HCT116 (cell line): ENCODE results near the gene KLHL35. TPM values are rescaled to one million over a fixed set of nuclear protein-coding genes. Genes with fewer than 3 reads are reported as not detected.

ENCODE experiments used
- ATAC-seq: fragments of 200-7000 bp; cut with Tn5 transposase; 2 replicates; pipeline ENCODE4 v1.9.1; 2020; ENCODE audit warnings: mild to moderate bottlenecking, moderate library complexity
- BruUV-seq: library from RNA; stranded (reverse); fragments of 400-500 nt; replicated peaks from 2 replicates; lab custom pipeline; 2021; lab: Mats Ljungman, UMichigan
- CTCF ChIA-PET: fragments of 300-600 bp; sonication (Branson Sonifier 250); formaldehyde crosslinking; loops from one replicate; lab custom pipeline; 2021; ENCODE audit warnings: antibody characterized with exemption; lab: Charles Lee
- POLR2A ChIA-PET: fragments of 300-600, 350-600 bp; sonication (Branson Sonifier 250); formaldehyde crosslinking; loops from one replicate; lab custom pipeline; 2021; ENCODE audit warnings: antibody characterized with exemption; lab: Charles Lee
- RAD21 ChIA-PET, 2 experiments: fragments of 300-600 bp; sonication (Branson Sonifier 250); formaldehyde crosslinking; loops; one replicate each; lab custom pipeline; 2023; ENCODE audit warnings: low total read pairs in 2 of 2; ENCODE audit not compliant: uncharacterized antibody in 2 of 2, unreplicated experiment in 2 of 2, low non-redundant PET in 1 of 2; lab: Charles Lee
- DNase-seq: peaks from one replicate; pipeline ENCODE4 v3.0.0-alpha.2; 2010; ENCODE audit warnings: low read depth, low spot score
- H2AFZ ChIP-seq: fragments of 200-600 bp; shearing (Covaris generic), sonication (generic); 2 replicates; pipeline ENCODE4 v1.6.1; 2017; ENCODE audit warnings: low read depth, mixed run types, mixed read lengths, antibody characterized with exemption, low read length; ENCODE audit not compliant: poor library complexity, severe bottlenecking
- H3K27ac ChIP-seq: 2 replicates; pipeline ENCODE4 v1.5.1; 2012; ENCODE audit warnings: low read depth, low read length
- H3K27me3 ChIP-seq: fragments of 200-600 bp; sonication (generic); 2 replicates; pipeline ENCODE4 v1.6.1; 2016; ENCODE audit warnings: mixed run types, low read length, mixed read lengths; ENCODE audit not compliant: insufficient read depth
- H3K36me3 ChIP-seq, 2 experiments: fragments of 200-500 bp in 1 of 2; fragments of 200-600 bp in 1 of 2; sonication (Bioruptor generic) in 1 of 2; sonication (generic) in 1 of 2; 2 replicates each; pipeline versions ENCODE4 v1.5.1 to v1.6.1; 2014 to 2016; ENCODE audit warnings: low read length in 2 of 2, inconsistent platforms in 1 of 2, mixed read lengths in 1 of 2, mixed run types in 1 of 2; ENCODE audit not compliant: insufficient read depth in 2 of 2, control insufficient read depth in 1 of 2
- H3K4me1 ChIP-seq, 2 experiments: fragments of 200-600 bp in 1 of 2; sonication (generic) in 1 of 2; 2 replicates each; pipeline versions ENCODE4 v1.5.1 to v1.6.1; 2012 to 2017; ENCODE audit warnings: low read length in 2 of 2, inconsistent platforms in 1 of 2, mild to moderate bottlenecking in 1 of 2, mixed read lengths in 1 of 2, mixed run types in 1 of 2, moderate library complexity in 1 of 2; ENCODE audit not compliant: insufficient read depth in 2 of 2, control insufficient read depth in 1 of 2
- H3K4me2 ChIP-seq: fragments of 200-600 bp; sonication (generic); 2 replicates; pipeline ENCODE4 v1.6.1; 2017; ENCODE audit warnings: mixed run types, low read length, mixed read lengths
- H3K4me3 ChIP-seq, 2 experiments: fragments of 200-600 bp in 1 of 2; sonication (generic) in 1 of 2; replicated peaks in 1 of 2; 2 replicates each; pipeline ENCODE4 v1.5.1; 2011 to 2016; ENCODE audit warnings: low read length in 2 of 2, control low read depth in 1 of 2, low read depth in 1 of 2, mild to moderate bottlenecking in 1 of 2, mixed read lengths in 1 of 2, mixed run types in 1 of 2
- H3K79me2 ChIP-seq: fragments of 200-600 bp; sonication (generic); 2 replicates; pipeline ENCODE4 v1.6.1; 2017; ENCODE audit warnings: mild to moderate bottlenecking, mixed run types, low read length, moderate library complexity, mixed read lengths; ENCODE audit not compliant: insufficient read depth
- H3K9ac ChIP-seq: fragments of 200-600 bp; sonication (generic); 2 replicates; pipeline ENCODE4 v1.6.1; 2016; ENCODE audit warnings: low read length, mixed read lengths
- H3K9me2 ChIP-seq: fragments of 200-600 bp; sonication (generic), shearing (Covaris generic); 2 replicates; pipeline ENCODE4 v1.6.1; 2017; ENCODE audit warnings: mixed run types, mild to moderate bottlenecking, moderate library complexity; ENCODE audit not compliant: insufficient read depth
- H3K9me3 ChIP-seq, 2 experiments: fragments of 200-500 bp in 1 of 2; fragments of 200-600 bp in 1 of 2; sonication (Bioruptor generic) in 1 of 2; sonication (generic) in 1 of 2; 2 replicates each; pipeline ENCODE4 v1.6.1; 2014 to 2017; ENCODE audit warnings: low read length in 2 of 2, mixed read lengths in 2 of 2, inconsistent platforms in 1 of 2, low read depth in 1 of 2, mild to moderate bottlenecking in 1 of 2, mixed run types in 1 of 2, moderate library complexity in 1 of 2; ENCODE audit not compliant: control insufficient read depth in 1 of 2, insufficient read depth in 1 of 2
- H4K20me1 ChIP-seq: fragments of 200-600 bp; sonication (generic), shearing (Covaris generic); 2 replicates; pipeline ENCODE4 v1.6.1; 2017; ENCODE audit warnings: mixed run types, mild to moderate bottlenecking, moderate library complexity; ENCODE audit not compliant: insufficient read depth
- ATF3 ChIP-seq: IDR thresholded peaks from 2 replicates; pipeline ENCODE4 v1.6.1; 2012
- CBX3 ChIP-seq: IDR thresholded peaks from 2 replicates; pipeline ENCODE4 v1.6.1; 2012; ENCODE audit warnings: low read depth
- CEBPB ChIP-seq: IDR thresholded peaks from 2 replicates; pipeline ENCODE4 v1.6.1; 2012; ENCODE audit warnings: low read depth
- EGR1 ChIP-seq: IDR thresholded peaks from 2 replicates; pipeline ENCODE4 v1.6.1; 2012; ENCODE audit warnings: low read depth
- ELF1 ChIP-seq: IDR thresholded peaks from 2 replicates; pipeline ENCODE4 v1.6.1; 2012; ENCODE audit warnings: low read depth, borderline replicate concordance
- EZH2 ChIP-seq: fragments of 200-600 bp; sonication (generic); IDR thresholded peaks from 2 replicates; pipeline ENCODE4 v1.6.1; 2017; ENCODE audit warnings: antibody characterized with exemption, mixed run types
- EZH2phosphoT487 ChIP-seq: fragments of 200-600 bp; IDR thresholded peaks from 2 replicates; pipeline ENCODE4 v1.6.1; 2018; ENCODE audit warnings: antibody characterized with exemption, borderline replicate concordance
- FOSL1 ChIP-seq: IDR thresholded peaks from 2 replicates; pipeline ENCODE4 v1.6.1; 2012; ENCODE audit warnings: low read depth
- JUND ChIP-seq: IDR thresholded peaks from 2 replicates; pipeline ENCODE4 v1.6.1; 2012
- MAX ChIP-seq: IDR thresholded peaks from 2 replicates; pipeline ENCODE4 v1.6.1; 2012
- POLR2A ChIP-seq: IDR thresholded peaks from 2 replicates; pipeline ENCODE4 v1.7.0; 2011; ENCODE audit warnings: borderline replicate concordance; ENCODE audit not compliant: insufficient read depth, insufficient read length; ENCODE audit errors: extremely low read depth
- POLR2AphosphoS5 ChIP-seq: IDR thresholded peaks from 2 replicates; pipeline ENCODE4 v1.6.1; 2011; ENCODE audit warnings: mild to moderate bottlenecking, low read depth, low read length, moderate library complexity
- RAD21 ChIP-seq: IDR thresholded peaks from 2 replicates; pipeline ENCODE4 v1.6.1; 2012; ENCODE audit warnings: low read depth, mild to moderate bottlenecking
- SIN3A ChIP-seq: IDR thresholded peaks from 2 replicates; pipeline ENCODE4 v1.6.1; 2012; ENCODE audit warnings: low read depth
- SP1 ChIP-seq: IDR thresholded peaks from 2 replicates; pipeline ENCODE4 v1.6.1; 2012; ENCODE audit warnings: low read depth
- SRF ChIP-seq: IDR thresholded peaks from 2 replicates; pipeline ENCODE4 v1.6.1; 2012; ENCODE audit warnings: low read depth
- TCF7L2 ChIP-seq: IDR thresholded peaks from 2 replicates; pipeline ENCODE4 v1.7.0; 2011; ENCODE audit warnings: borderline replicate concordance, inconsistent platforms; ENCODE audit not compliant: insufficient read depth, insufficient read length; ENCODE audit errors: extremely low read depth
- YY1 ChIP-seq: IDR thresholded peaks from 2 replicates; pipeline ENCODE4 v1.6.1; 2011; ENCODE audit warnings: low read length, low read depth, moderate library complexity, mild to moderate bottlenecking; ENCODE audit not compliant: insufficient replicate concordance; ENCODE audit errors: extremely low read depth
- ZFX ChIP-seq: fragments of 450-650 bp; IDR thresholded peaks from 2 replicates; pipeline ENCODE4 v1.6.1; 2017
- ZNF274 ChIP-seq: fragments of 200-500 bp; sonication (Bioruptor generic); IDR thresholded peaks from 2 replicates; pipeline ENCODE4 v1.6.1; 2014; ENCODE audit warnings: mild to moderate bottlenecking, low read depth, low read length, inconsistent platforms
- intact Hi-C: fragments of 100-400 bp; cut with micrococcal nuclease; formaldehyde crosslinking; loops from 2 replicates; pipeline ENCODE4 v1.10.0; 2022
- total RNA-seq: library from RNA; stranded (reverse); gene quantifications from one replicate; pipeline ENCODE4 v1.2.1, GENCODE V29; 2021; ENCODE audit not compliant: unreplicated experiment

The KLHL35 gene
- total RNA-seq, 1 experiment from 2014 or later: 1.7 TPM

GRCh38 chr11:75441804-75442132, 8.8 kb upstream of the KLHL35 start:
- Histone ChIP-seq H3K4me2 (no peak overlapping the region), H3K9ac (no peak overlapping the region), H3K27me3 (no peaks in the 10 kb centered on the region), H3K36me3 (no peaks in the 10 kb centered on the region), H4K20me1 (no peaks in the 10 kb centered on the region), H3K27ac (no peak overlapping the region), H3K4me3 (no peak overlapping the region), H3K9me3 (no peaks in the 10 kb centered on the region), H3K79me2 (no peaks in the 10 kb centered on the region), H3K9me2 (no peaks in the 10 kb centered on the region), H2AFZ (no peak overlapping the region), H3K4me1 (no peaks in the 10 kb centered on the region)
- RAD21 ChIA-PET: no interaction called here
- BruUV-seq: no TSS peak
- intact Hi-C loops: loop anchor here (10.0 kb wide), 1 partner anchor 423 kb away; no protein-coding TSS in a partner anchor
- DNase-seq (no peak), ATAC-seq (no peak)
- POLR2A ChIA-PET: no interaction called here
- TF ChIP-seq EZH2: no peak
- TF ChIP-seq RAD21: no peak
- no peak for TF ChIP-seq SRF
- TF ChIP-seq SIN3A: no peak
- no peak for TF ChIP-seq ZFX
- TF ChIP-seq EGR1: no peak
- TF ChIP-seq POLR2A: no peak
- TF ChIP-seq ELF1: no peak
- CTCF ChIA-PET: interaction anchor here (1.6 kb wide), 1 partner anchor 90 kb away, joined by 3 read pairs; no protein-coding TSS in a partner anchor

- RAD21 ChIA-PET: no interaction called here
- TF ChIP-seq CEBPB (no peak), POLR2AphosphoS5 (no peak), EZH2 (no peak), EZH2phosphoT487 (no peak), ATF3 (no peak), EGR1 (no peak), ZNF274 (no peak), POLR2A (no peak), TCF7L2 (no peak), JUND (no peak), MAX (no peak), SP1 (no peak), FOSL1 (no peak), CBX3 (no peak), SIN3A (no peak), ZFX (no peak), YY1 (no peak)
Measured at GRCh38 chr11:75440960-75441803, 8.2 kb upstream of the KLHL35 start.

More at GRCh38 chr11:75440960-75441803, 8.2 kb upstream of the KLHL35 start:
- POLR2A ChIA-PET: no interaction called here
- Histone ChIP-seq H2AFZ (no peak overlapping the region), H3K27ac (no peak overlapping the region), H3K9me3 (no peaks in the 10 kb centered on the region), H3K9me2 (no peaks in the 10 kb centered on the region), H3K4me1 (no peaks in the 10 kb centered on the region), H3K4me2 (no peak overlapping the region), H3K27me3 (no peaks in the 10 kb centered on the region), H3K36me3 (no peaks in the 10 kb centered on the region), H3K4me3 (no peak overlapping the region), H3K9ac (no peak overlapping the region), H4K20me1 (no peaks in the 10 kb centered on the region), H3K79me2 (no peaks in the 10 kb centered on the region)
- intact Hi-C loops: loop anchor here (10.0 kb wide), 1 partner anchor 424 kb away; no protein-coding TSS in a partner anchor
- CTCF ChIA-PET: no interaction called here
- ATAC-seq (no peak), DNase-seq (no peak)
- BruUV-seq: no TSS peak
